HepG2 (cell line): ENCODE measurements around the gene PCBD2. TPM values are rescaled to one million over a fixed set of nuclear protein-coding genes. Genes with fewer than 3 reads are reported as not detected.

Experiments
- FOXP1 ChIP-seq, 2 experiments: fragments of 450-650 bp in 1 of 2; IDR thresholded peaks; 2 replicates each; pipeline ENCODE4 v1.6.1; 2017 to 2018; ENCODE audit warnings: antibody characterized with exemption in 1 of 2
- NAIF1 ChIP-seq: sonication (generic); formaldehyde crosslinking; IDR thresholded peaks from 2 replicates; pipeline ENCODE4 v1.5.0; 2020; ENCODE audit warnings: mild to moderate bottlenecking, missing genetic modification reagents, borderline replicate concordance
- NR0B2 ChIP-seq: sonication (generic); formaldehyde crosslinking; IDR thresholded peaks from 2 replicates; pipeline ENCODE4 v1.4.0; 2020; ENCODE audit warnings: mild to moderate bottlenecking, missing genetic modification reagents
- PAXIP1 ChIP-seq: sonication (generic); formaldehyde crosslinking; conservative IDR thresholded peaks from 2 replicates; pipeline ENCODE4 v1.4.0; 2020; ENCODE audit warnings: mild to moderate bottlenecking, missing genetic modification reagents, moderate library complexity
- RFXAP ChIP-seq: sonication (generic); formaldehyde crosslinking; IDR thresholded peaks from 2 replicates; pipeline ENCODE4 v1.4.0; 2020; ENCODE audit warnings: missing genetic modification reagents, borderline replicate concordance
- SMARCC2 ChIP-seq: fragments of 450-650 bp; IDR thresholded peaks from 2 replicates; pipeline ENCODE4 v1.6.1; 2017; ENCODE audit warnings: antibody characterized with exemption, mild to moderate bottlenecking
- SRSF1 ChIP-seq: fragments of 200-400 bp; formaldehyde crosslinking; optimal IDR thresholded peaks from 2 replicates; pipeline ENCODE3; 2017; ENCODE audit warnings: mild to moderate bottlenecking, low read depth, low read length, moderate library complexity
- TBX3 ChIP-seq: fragments of 450-650 bp; IDR thresholded peaks from 2 replicates; pipeline ENCODE4 v1.6.1; 2017; ENCODE audit warnings: antibody characterized with exemption, mild to moderate bottlenecking, inconsistent platforms, borderline replicate concordance
- THRA ChIP-seq: sonication (generic); formaldehyde crosslinking; IDR thresholded peaks from 2 replicates; pipeline ENCODE4 v1.4.0; 2020; ENCODE audit warnings: missing genetic modification reagents, borderline replicate concordance
- TOPORS ChIP-seq: sonication (generic); formaldehyde crosslinking; IDR thresholded peaks from 2 replicates; pipeline ENCODE4 v1.8.0; 2023; ENCODE audit warnings: mild to moderate bottlenecking, missing genetic modification reagents
- TRIM22 ChIP-seq: fragments of 450-650 bp; IDR thresholded peaks from 2 replicates; pipeline ENCODE4 v1.6.1; 2017
- ZNF616 ChIP-seq: sonication (generic); formaldehyde crosslinking; IDR thresholded peaks from 2 replicates; pipeline ENCODE4 v1.5.0; 2020; ENCODE audit warnings: low read depth, mild to moderate bottlenecking, missing genetic modification reagents
- ZNF639 ChIP-seq: conservative IDR thresholded peaks from 2 replicates; pipeline ENCODE4 v1.6.1; 2018; ENCODE audit warnings: missing genetic modification reagents
- ZNF850 ChIP-seq: sonication (generic); formaldehyde crosslinking; conservative IDR thresholded peaks from 2 replicates; pipeline ENCODE4 v1.9.0; 2021; ENCODE audit warnings: mild to moderate bottlenecking, missing genetic modification reagents
- polyA plus RNA-seq, 8 experiments: library from polyadenylated mRNA; depleted of rRNA in 3 of 8; stranded (reverse) in 7 of 8; unstranded in 1 of 8; fragments of >200 nt; fragmentation: Illumina TruSeq in 4 of 8; extraction: Trizol in 4 of 8; gene quantifications; 2 replicates each; pipeline versions ENCODE4 v1.2.1 to v1.2.3, GENCODE V29; 2011 to 2016; ENCODE audit warnings: low read depth in 4 of 8, missing spikeins in 1 of 8, mixed read lengths in 1 of 8; ENCODE audit not compliant: insufficient read depth in 1 of 8
- total RNA-seq, 5 experiments: library from RNA; depleted of rRNA; stranded (reverse); fragments of >200 nt; fragmentation: Illumina TruSeq; extraction: Trizol; gene quantifications; 2 replicates each; pipeline ENCODE4 v1.2.3, GENCODE V29; 2016; ENCODE audit warnings: low read depth in 1 of 5

The PCBD2 gene
- total and polyA plus RNA-seq, 2 of the 13 experiments (the other 11 are each of a cell fraction or from before 2014, with no cell fraction given), result 5.5 to 12.0 TPM

GRCh38 chr5:134964359-134965270 is 59.7 kb downstream of the PCBD2 start (continued):
- TF ChIP-seq THRA (peak; percentile 49; the same call in 1 of the 2 replicates), SMARCC2 (no peak), SRSF1 (no peak), ZNF616 (CRISPR knock-in tag) (no peak), NR0B2 (CRISPR knock-in tag) (no peak), ZNF850 (no peak), TOPORS (CRISPR knock-in tag) (0 out of 2 replicates have a peak, but pooled peaks have one; percentile 20), TBX3 (peak; percentile 30; the same call in 1 of the 2 replicates), ZNF639 (CRISPR knock-in tag) (no peak), TRIM22 (no peak), NAIF1 (CRISPR knock-in tag) (no peak), RFXAP (no peak), PAXIP1 (CRISPR knock-in tag) (peak; percentile 52), FOXP1 (IDR thresholded peaks at IDR 0.05) (no peak), FOXP1 (CRISPR knock-in tag; IDR thresholded peaks at IDR 0.05) (peak; percentile 64; the same call in 1 of the 2 replicates)
